SKM-1 treated with dmso at 0.1 percent for 144 hours (cell line): ENCODE measurements around the gene MYCBP2.
"Not testable (repeated sequence)": the region's sequence is repeated elsewhere in the genome, so short reads cannot be mapped to it uniquely, and the experiment has no call there.

Source experiments
- DNase-seq: peaks from one replicate; lab custom pipeline; 2025; ENCODE audit not compliant: unreplicated experiment; lab: John Stamatoyannopoulos, UW

Gene MYCBP2

GRCh38 chr13:77326905-77327604 is at the start of gene MYCBP2:
TSS of gene MYCBP2 (minus strand) at chr13:77327094. CDS start at chr13:77326775, 319 bp downstream.
- DNase-seq = peak; percentile 95

GRCh38 chr13:77375560-77376108 is 48.7 kb upstream of the MYCBP2 start:
- DNase-seq = no peak

- no peak for DNase-seq
Measured at GRCh38 chr13:77374786-77375185, 47.9 kb upstream of the MYCBP2 start.

- no peak for DNase-seq
Measured at GRCh38 chr13:77374339-77374738, 47.4 kb upstream of the MYCBP2 start.

- DNase-seq = no peak
Measured at GRCh38 chr13:77373502-77373901, 46.6 kb upstream of the MYCBP2 start.

GRCh38 chr13:77372275-77372674 is 45.4 kb upstream of the MYCBP2 start:
- DNase-seq = no peak

- no peak for DNase-seq
Measured at GRCh38 chr13:77370888-77371287, 44.0 kb upstream of the MYCBP2 start.

- DNase-seq = no peak
Measured at GRCh38 chr13:77362166-77362565, 35.3 kb upstream of the MYCBP2 start.

- DNase-seq = no peak
Measured at GRCh38 chr13:77360032-77360685, 33.3 kb upstream of the MYCBP2 start.

- no peak for DNase-seq
Measured at GRCh38 chr13:77359171-77359570, 32.3 kb upstream of the MYCBP2 start.

GRCh38 chr13:77358001-77358400 is 31.1 kb upstream of the MYCBP2 start:
- DNase-seq = peak; percentile 40

- no peak for DNase-seq
Measured at GRCh38 chr13:77356155-77356554, 29.3 kb upstream of the MYCBP2 start.

- DNase-seq = peak; percentile 92
Measured at GRCh38 chr13:77353995-77354394, 27.1 kb upstream of the MYCBP2 start.

GRCh38 chr13:77351315-77351714 is 24.4 kb upstream of the MYCBP2 start:
- no peak for DNase-seq

GRCh38 chr13:77350811-77351210 is 23.9 kb upstream of the MYCBP2 start:
- DNase-seq = no peak

GRCh38 chr13:77349365-77349764 is 22.5 kb upstream of the MYCBP2 start:
- peak; percentile 34 for DNase-seq

- DNase-seq = not testable (repeated sequence)
Measured at GRCh38 chr13:77347351-77347750, 20.5 kb upstream of the MYCBP2 start.

- no peak for DNase-seq
Measured at GRCh38 chr13:77345150-77345780, 18.4 kb upstream of the MYCBP2 start.

GRCh38 chr13:77343841-77344240 is 16.9 kb upstream of the MYCBP2 start:
- DNase-seq = no peak

- no peak for DNase-seq
Measured at GRCh38 chr13:77339408-77339807, 12.5 kb upstream of the MYCBP2 start.

- peak; percentile 26 for DNase-seq
Measured at GRCh38 chr13:77338961-77339401, 12.1 kb upstream of the MYCBP2 start.

- DNase-seq = no peak
Measured at GRCh38 chr13:77338329-77338728, 11.4 kb upstream of the MYCBP2 start.
